ENCODE measurements around the gene RPL13A. TPM values are rescaled to one million over a fixed set of nuclear protein-coding genes. Genes with fewer than 3 reads are reported as not detected.
A peak's percentile ranks its signal among the peaks of the same experiment; 100 is the strongest.

The RPL13A gene
- total RNA-seq, 1 donor from 2014 or later = 2,617 TPM

DNA sequence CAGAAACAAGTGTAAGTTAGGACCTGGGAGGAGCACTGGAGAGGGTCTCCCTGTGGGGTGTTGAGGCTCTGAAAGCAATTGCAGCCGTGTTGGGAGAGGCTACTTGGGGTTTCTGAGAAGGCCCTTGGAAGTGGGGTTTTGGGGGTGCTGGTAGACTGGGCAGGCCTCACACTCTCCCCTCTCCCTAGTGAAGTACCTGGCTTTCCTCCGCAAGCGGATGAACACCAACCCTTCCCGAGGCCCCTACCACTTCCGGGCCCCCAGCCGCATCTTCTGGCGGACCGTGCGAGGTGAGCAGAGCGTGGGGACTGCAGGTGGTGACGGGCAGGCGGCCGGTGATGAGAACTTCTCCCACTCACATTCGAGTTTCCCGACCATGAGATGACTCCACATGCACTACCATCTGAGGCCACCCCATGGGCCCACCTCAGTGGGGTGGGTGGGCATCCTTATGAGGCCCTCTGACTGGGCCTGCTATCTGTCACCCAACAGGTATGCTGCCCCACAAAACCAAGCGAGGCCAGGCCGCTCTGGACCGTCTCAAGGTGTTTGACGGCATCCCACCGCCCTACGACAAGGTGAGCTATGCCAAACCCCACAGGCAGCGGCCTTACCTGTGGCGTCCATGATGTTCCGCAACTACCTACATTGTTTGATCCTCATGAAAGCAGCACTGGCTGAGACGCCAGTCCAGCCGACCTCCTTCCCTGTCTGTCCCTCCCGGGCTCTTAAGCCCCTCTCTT lies 3.0 kb downstream of the RPL13A start:
- Mint-ChIP-seq H3K27ac (ENCODE audit: unreplicated experiment) (peak overlapping the region; percentile 34), H3K36me3 (ENCODE audit: unreplicated experiment) (peaks cover 43% of the 10 kb centered on the region), H3K4me3 (ENCODE audit: unreplicated experiment) (peak overlapping the region; percentile 38), H3K4me1 (ENCODE audit: unreplicated experiment) (peaks cover 21% of the 10 kb centered on the region), H3K9me3 (ENCODE audit: unreplicated experiment) (no peaks in the 10 kb centered on the region), H3K27me3 (ENCODE audit: unreplicated experiment) (no peaks in the 10 kb centered on the region)
- DNase-seq (ENCODE audit: extremely low spot score, unreplicated experiment) = no peak
- TF ChIP-seq, protein P1, sequence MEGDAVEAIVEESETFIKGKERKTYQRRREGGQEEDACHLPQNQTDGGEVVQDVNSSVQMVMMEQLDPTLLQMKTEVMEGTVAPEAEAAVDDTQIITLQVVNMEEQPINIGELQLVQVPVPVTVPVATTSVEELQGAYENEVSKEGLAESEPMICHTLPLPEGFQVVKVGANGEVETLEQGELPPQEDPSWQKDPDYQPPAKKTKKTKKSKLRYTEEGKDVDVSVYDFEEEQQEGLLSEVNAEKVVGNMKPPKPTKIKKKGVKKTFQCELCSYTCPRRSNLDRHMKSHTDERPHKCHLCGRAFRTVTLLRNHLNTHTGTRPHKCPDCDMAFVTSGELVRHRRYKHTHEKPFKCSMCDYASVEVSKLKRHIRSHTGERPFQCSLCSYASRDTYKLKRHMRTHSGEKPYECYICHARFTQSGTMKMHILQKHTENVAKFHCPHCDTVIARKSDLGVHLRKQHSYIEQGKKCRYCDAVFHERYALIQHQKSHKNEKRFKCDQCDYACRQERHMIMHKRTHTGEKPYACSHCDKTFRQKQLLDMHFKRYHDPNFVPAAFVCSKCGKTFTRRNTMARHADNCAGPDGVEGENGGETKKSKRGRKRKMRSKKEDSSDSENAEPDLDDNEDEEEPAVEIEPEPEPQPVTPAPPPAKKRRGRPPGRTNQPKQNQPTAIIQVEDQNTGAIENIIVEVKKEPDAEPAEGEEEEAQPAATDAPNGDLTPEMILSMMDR (IDR thresholded peaks at IDR 0.05) = no peak

DNA sequence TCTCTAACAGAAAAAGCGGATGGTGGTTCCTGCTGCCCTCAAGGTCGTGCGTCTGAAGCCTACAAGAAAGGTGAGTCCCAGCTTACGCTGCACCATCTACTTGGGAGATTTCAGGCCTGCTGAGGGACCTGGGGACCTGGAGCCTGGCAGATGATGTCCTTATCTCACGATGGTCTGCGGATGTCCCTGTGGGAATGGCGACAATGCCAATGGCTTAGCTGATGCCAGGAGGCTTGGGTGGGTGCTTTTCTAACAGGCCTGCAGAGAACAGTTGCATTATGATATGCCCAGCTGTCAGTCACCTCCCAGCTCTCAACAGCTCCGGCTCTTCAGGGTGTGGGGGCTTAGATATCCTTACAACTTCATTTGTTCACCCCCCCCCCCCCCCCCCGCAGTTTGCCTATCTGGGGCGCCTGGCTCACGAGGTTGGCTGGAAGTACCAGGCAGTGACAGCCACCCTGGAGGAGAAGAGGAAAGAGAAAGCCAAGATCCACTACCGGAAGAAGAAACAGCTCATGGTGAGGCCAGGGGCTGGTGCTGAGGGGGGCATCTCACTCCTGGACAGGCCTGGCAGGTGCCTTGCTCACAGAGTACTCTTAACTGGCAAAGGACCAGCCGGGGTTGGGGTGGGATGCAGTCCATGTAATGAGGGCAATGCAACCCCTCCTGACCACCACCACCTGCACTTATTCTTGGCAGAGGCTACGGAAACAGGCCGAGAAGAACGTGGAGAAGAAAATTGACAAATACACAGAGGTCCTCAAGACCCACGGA lies 3.8 kb downstream of the RPL13A start:
- Mint-ChIP-seq H3K9me3 (ENCODE audit: unreplicated experiment) (no peaks in the 10 kb centered on the region), H3K4me1 (ENCODE audit: unreplicated experiment) (peaks cover 24% of the 10 kb centered on the region), H3K27me3 (ENCODE audit: unreplicated experiment) (no peaks in the 10 kb centered on the region), H3K27ac (ENCODE audit: unreplicated experiment) (peak overlapping the region; percentile 34), H3K36me3 (ENCODE audit: unreplicated experiment) (peaks cover 43% of the 10 kb centered on the region), H3K4me3 (ENCODE audit: unreplicated experiment) (no peak overlapping the region)
- TF ChIP-seq, protein P1 (IDR thresholded peaks at IDR 0.05) = no peak
- no peak for DNase-seq (ENCODE audit: extremely low spot score, unreplicated experiment)

DNA sequence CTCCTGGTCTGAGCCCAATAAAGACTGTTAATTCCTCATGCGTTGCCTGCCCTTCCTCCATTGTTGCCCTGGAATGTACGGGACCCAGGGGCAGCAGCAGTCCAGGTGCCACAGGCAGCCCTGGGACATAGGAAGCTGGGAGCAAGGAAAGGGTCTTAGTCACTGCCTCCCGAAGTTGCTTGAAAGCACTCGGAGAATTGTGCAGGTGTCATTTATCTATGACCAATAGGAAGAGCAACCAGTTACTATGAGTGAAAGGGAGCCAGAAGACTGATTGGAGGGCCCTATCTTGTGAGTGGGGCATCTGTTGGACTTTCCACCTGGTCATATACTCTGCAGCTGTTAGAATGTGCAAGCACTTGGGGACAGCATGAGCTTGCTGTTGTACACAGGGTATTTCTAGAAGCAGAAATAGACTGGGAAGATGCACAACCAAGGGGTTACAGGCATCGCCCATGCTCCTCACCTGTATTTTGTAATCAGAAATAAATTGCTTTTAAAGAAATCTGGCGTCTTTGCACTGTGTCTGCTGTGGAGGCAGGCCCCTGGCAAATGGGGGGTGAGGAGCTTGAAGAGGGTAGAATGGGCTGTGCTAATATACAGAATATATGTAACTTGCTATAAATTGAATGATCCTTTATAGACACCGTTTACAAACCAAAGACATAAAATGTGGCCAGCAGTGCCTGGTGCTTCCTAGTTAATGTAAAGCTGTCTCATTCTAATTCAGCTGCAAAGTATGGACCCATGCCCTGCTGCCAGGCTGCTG lies 4.6 kb downstream of the RPL13A start:
- H3K27ac Mint-ChIP-seq (ENCODE audit: unreplicated experiment) = peak overlapping the region; percentile 65
- peaks cover 46% of the 10 kb centered on the region for H3K36me3 Mint-ChIP-seq (ENCODE audit: unreplicated experiment)
- no peaks in the 10 kb centered on the region for H3K27me3 Mint-ChIP-seq (ENCODE audit: unreplicated experiment)

DNA sequence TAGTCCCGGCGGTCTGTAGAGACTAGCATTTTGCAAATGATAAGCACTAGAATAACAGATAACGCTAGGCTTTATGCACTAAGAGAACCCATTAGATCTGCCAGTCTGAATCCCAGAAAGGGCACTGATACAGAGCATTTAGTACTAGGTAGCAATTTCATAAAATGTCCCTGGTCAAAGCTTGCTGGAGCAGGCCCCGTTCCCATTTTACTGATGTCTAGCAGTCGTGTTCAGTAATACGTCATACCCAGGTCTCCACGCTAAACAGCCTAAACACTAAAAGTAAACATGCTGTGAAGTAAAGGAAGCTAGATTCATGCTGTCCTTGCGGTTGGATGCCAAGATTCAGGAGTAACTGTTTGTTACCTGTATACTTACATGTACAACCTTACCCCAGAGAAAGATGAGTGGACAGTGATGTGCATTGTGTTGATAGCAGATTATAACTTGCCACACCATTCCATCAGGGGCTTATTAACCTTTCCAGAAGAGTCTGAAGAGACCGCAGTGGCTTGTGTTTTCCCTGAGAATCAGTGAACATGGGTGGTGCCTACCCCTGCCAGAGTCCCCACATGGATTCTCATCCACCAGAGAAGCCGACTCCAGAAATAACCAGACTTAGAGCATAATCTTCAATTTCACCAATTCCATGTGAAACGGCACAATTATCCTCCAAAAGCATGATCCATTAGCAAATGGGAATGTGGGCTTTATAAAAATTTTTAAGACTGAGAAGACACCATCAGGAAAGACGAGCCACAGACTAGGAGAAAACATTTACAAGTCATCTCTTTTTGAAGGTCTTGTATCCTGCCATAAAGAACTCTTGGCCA lies 5.4 kb downstream of the RPL13A start:
- Mint-ChIP-seq H3K9me3 (ENCODE audit: unreplicated experiment) (no peaks in the 10 kb centered on the region), H3K27me3 (ENCODE audit: unreplicated experiment) (no peaks in the 10 kb centered on the region), H3K36me3 (ENCODE audit: unreplicated experiment) (peaks cover 53% of the 10 kb centered on the region), H3K4me1 (ENCODE audit: unreplicated experiment) (peaks cover 30% of the 10 kb centered on the region), H3K4me3 (ENCODE audit: unreplicated experiment) (no peak overlapping the region), H3K27ac (ENCODE audit: unreplicated experiment) (peak overlapping the region; percentile 65)
- TF ChIP-seq, protein P1 (IDR thresholded peaks at IDR 0.05) = no peak
- DNase-seq (ENCODE audit: extremely low spot score, unreplicated experiment) = no peak

More for the DNA sequence above, 4.6 kb downstream of the RPL13A start:
- no peak for DNase-seq (ENCODE audit: extremely low spot score, unreplicated experiment)
- TF ChIP-seq, protein P1 (IDR thresholded peaks at IDR 0.05) = no peak
- no peaks in the 10 kb centered on the region for H3K9me3 Mint-ChIP-seq (ENCODE audit: unreplicated experiment)
- no peak overlapping the region for H3K4me3 Mint-ChIP-seq (ENCODE audit: unreplicated experiment)
- peaks cover 25% of the 10 kb centered on the region for H3K4me1 Mint-ChIP-seq (ENCODE audit: unreplicated experiment)
